Neutrophil (primary cell): ENCODE measurements around the gene ARMC5.

Experiments
- H3K27ac ChIP-seq: fragments of 200-600 bp; sonication (generic); 2 replicates; pipeline ENCODE4 v1.5.1; 2016; ENCODE audit warnings: mild to moderate bottlenecking, moderate library complexity
- H3K27me3 ChIP-seq: fragments of 200-600 bp; sonication (generic); 2 replicates; pipeline ENCODE4 v1.6.0; 2016; ENCODE audit warnings: mild to moderate bottlenecking
- H3K36me3 ChIP-seq: fragments of 200-600 bp; sonication (generic); 2 replicates; pipeline ENCODE4 v1.5.1; 2017
- H3K4me1 ChIP-seq, 2 experiments: fragments of 200-600 bp in 1 of 2; sonication (generic) in 1 of 2; 1 replicate in 1 of 2; 2 replicates in 1 of 2; pipeline versions ENCODE4 v1.5.1 to v1.6.1; 2013 to 2016; ENCODE audit warnings: low read depth in 1 of 2, low read length in 1 of 2, mild to moderate bottlenecking in 1 of 2, moderate library complexity in 1 of 2; ENCODE audit not compliant: control insufficient read depth in 1 of 2, insufficient read depth in 1 of 2
- H3K4me3 ChIP-seq, 2 experiments: fragments of 200-600 bp in 1 of 2; sonication (generic) in 1 of 2; 1 replicate in 1 of 2; 2 replicates in 1 of 2; pipeline ENCODE4 v1.5.1; 2013 to 2016; ENCODE audit warnings: low read depth in 1 of 2, low read length in 1 of 2, mild to moderate bottlenecking in 1 of 2, moderate library complexity in 1 of 2
- H3K9me3 ChIP-seq: fragments of 200-600 bp; sonication (generic); 2 replicates; pipeline ENCODE4 v1.5.1; 2016
- TF ChIP-seq, protein P1 (sequence below): fragments of 200-600 bp; sonication (generic); IDR thresholded peaks from 2 replicates; pipeline ENCODE4 v1.5.1; 2016; ENCODE audit warnings: antibody characterized with exemption

Gene ARMC5

GRCh38 chr16:31458844-31459686 lies at the start of gene ARMC5:
Gene ARMC5 (plus strand): TSS chr16:31459501. CDS start chr16:31459525, 24 bp downstream.
- peak within 1 kb of the TSS; percentile 96 for H3K27ac ChIP-seq
- H3K4me3 ChIP-seq: peak within 1 kb of the TSS; percentile 83 to 91
- H3K36me3 ChIP-seq: peaks cover 5% of the 10 kb centered on the region
- H3K9me3 ChIP-seq: no peaks in the 10 kb centered on the region
- no peaks in the 10 kb centered on the region for H3K27me3 ChIP-seq
- peaks cover 39 to 43% of the 10 kb centered on the region in 2 experiments for H3K4me1 ChIP-seq
- TF ChIP-seq, protein P1, sequence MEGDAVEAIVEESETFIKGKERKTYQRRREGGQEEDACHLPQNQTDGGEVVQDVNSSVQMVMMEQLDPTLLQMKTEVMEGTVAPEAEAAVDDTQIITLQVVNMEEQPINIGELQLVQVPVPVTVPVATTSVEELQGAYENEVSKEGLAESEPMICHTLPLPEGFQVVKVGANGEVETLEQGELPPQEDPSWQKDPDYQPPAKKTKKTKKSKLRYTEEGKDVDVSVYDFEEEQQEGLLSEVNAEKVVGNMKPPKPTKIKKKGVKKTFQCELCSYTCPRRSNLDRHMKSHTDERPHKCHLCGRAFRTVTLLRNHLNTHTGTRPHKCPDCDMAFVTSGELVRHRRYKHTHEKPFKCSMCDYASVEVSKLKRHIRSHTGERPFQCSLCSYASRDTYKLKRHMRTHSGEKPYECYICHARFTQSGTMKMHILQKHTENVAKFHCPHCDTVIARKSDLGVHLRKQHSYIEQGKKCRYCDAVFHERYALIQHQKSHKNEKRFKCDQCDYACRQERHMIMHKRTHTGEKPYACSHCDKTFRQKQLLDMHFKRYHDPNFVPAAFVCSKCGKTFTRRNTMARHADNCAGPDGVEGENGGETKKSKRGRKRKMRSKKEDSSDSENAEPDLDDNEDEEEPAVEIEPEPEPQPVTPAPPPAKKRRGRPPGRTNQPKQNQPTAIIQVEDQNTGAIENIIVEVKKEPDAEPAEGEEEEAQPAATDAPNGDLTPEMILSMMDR: peak; percentile 6

- Histone ChIP-seq H3K4me1 (no peaks in the 10 kb centered on the region), H3K36me3 (no peaks in the 10 kb centered on the region), H3K27ac (no peak overlapping the region), H3K4me3 (no peak overlapping the region), H3K9me3 (no peaks in the 10 kb centered on the region), H3K27me3 (peaks cover 21% of the 10 kb centered on the region)
- TF ChIP-seq, protein P1: no peak
Observed at GRCh38 chr16:31410082-31410481, 49.2 kb upstream of the ARMC5 start.

DNA sequence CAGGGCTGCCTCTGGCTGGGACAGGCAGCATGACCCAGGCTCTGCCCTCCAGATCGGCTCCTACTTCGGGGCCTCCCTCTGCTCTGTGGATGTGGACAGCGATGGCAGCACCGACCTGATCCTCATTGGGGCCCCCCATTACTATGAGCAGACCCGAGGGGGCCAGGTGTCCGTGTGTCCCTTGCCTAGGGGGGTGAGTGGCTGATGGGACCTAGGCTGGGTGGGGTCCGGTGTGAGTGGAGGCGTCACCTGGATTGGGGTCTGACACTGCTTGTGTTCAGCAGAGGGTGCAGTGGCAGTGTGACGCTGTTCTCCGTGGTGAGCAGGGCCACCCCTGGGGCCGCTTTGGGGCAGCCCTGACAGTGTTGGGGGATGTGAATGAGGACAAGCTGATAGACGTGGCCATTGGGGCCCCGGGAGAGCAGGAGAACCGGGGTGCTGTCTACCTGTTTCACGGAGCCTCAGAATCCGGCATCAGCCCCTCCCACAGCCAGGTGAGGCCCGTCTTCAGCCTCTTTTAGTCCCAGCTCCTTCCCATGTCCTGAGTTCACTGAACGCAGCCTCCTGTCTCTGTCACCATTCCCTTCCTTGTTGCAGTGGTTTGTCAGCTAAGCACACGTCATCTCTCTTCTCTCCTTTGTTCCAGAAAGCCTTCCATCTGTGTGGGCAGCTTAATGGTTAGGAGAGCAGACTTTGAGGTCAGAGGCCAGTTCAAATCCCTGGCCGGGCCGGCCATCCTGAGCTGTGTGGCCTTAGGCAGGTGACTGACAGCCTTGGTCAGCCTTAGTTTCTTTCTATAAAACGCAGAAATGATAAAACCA lies 48.1 kb upstream of the ARMC5 start:
- no peak overlapping the region for H3K4me3 ChIP-seq
- H3K27ac ChIP-seq: no peak overlapping the region
- TF ChIP-seq, protein P1: no peak
- no peaks in the 10 kb centered on the region for H3K4me1 ChIP-seq
- peaks cover 21% of the 10 kb centered on the region for H3K27me3 ChIP-seq
- H3K9me3 ChIP-seq: no peaks in the 10 kb centered on the region
- H3K36me3 ChIP-seq: no peaks in the 10 kb centered on the region

DNA sequence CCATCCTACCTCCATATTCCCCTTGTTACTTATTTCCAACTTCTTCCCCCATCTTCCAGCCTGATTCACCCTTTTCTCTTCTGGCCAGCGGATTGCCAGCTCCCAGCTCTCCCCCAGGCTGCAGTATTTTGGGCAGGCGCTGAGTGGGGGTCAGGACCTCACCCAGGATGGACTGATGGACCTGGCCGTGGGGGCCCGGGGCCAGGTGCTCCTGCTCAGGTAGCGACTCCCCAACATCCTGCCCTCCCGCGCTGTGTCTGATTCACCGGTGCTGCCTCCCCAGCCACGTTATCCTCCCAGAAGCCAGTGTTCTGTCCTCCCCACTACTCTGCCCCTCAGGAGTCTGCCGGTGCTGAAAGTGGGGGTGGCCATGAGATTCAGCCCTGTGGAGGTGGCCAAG lies 46.6 kb upstream of the ARMC5 start:
- Histone ChIP-seq H3K27ac (no peak overlapping the region), H3K4me1 (no peaks in the 10 kb centered on the region), H3K9me3 (no peaks in the 10 kb centered on the region), H3K4me3 (no peak overlapping the region), H3K27me3 (peaks cover 16% of the 10 kb centered on the region), H3K36me3 (no peaks in the 10 kb centered on the region)
- TF ChIP-seq, protein P1: no peak

GRCh38 chr16:31413381-31413780 lies 45.9 kb upstream of the ARMC5 start:
- peaks cover 13% of the 10 kb centered on the region for H3K27me3 ChIP-seq
- H3K4me1 ChIP-seq: no peaks in the 10 kb centered on the region
- H3K4me3 ChIP-seq: no peak overlapping the region
- TF ChIP-seq, protein P1: no peak
- H3K9me3 ChIP-seq: no peaks in the 10 kb centered on the region
- no peak overlapping the region for H3K27ac ChIP-seq
- no peaks in the 10 kb centered on the region for H3K36me3 ChIP-seq
